Measurements from ENCODE around the gene BLTP3A.
A peak's percentile ranks its signal among the peaks of the same experiment; 100 is the strongest.
"Not testable (repeated sequence)": the region's sequence is repeated elsewhere in the genome, so short reads cannot be mapped to it uniquely, and the experiment has no call there.

The BLTP3A gene

GRCh38 chr6:34791701-34792604, at the start of gene BLTP3A:
Gene BLTP3A (plus strand): TSS chr6:34792083. CDS start chr6:34792251, 168 bp downstream.
- peak; percentile 72 to 75 for DNase-seq

- DNase-seq, result no peak
These were observed 49.8 kb upstream of the BLTP3A start for GRCh38 chr6:34742094-34742493.

GRCh38 chr6:34743625-34744293, 48.1 kb upstream of the BLTP3A start:
- no peak for DNase-seq

GRCh38 chr6:34744294-34744647, 47.6 kb upstream of the BLTP3A start:
- DNase-seq, result not testable (repeated sequence)

- DNase-seq, result peak; percentile 8 to 25
These were observed 46.4 kb upstream of the BLTP3A start for GRCh38 chr6:34745277-34746103.

GRCh38 chr6:34746104-34746846, 45.6 kb upstream of the BLTP3A start:
- no peak for DNase-seq

GRCh38 chr6:34748757-34749156, 43.1 kb upstream of the BLTP3A start:
- no peak for DNase-seq

GRCh38 chr6:34756513-34756856, 35.4 kb upstream of the BLTP3A start:
- peak; percentile 42 to 56 for DNase-seq

GRCh38 chr6:34757687-34758274, 34.1 kb upstream of the BLTP3A start:
- no peak for DNase-seq

- DNase-seq, result no peak
These were observed 31.8 kb upstream of the BLTP3A start for GRCh38 chr6:34760108-34760507.

- not testable (repeated sequence) for DNase-seq
These were observed 30.2 kb upstream of the BLTP3A start for GRCh38 chr6:34761681-34762080.

- no peak for DNase-seq
These were observed 23.7 kb upstream of the BLTP3A start for GRCh38 chr6:34768148-34768547.

- DNase-seq, result no peak
These were observed 20.2 kb upstream of the BLTP3A start for GRCh38 chr6:34771727-34772126.

- no peak for DNase-seq
These were observed 18.9 kb upstream of the BLTP3A start for GRCh38 chr6:34772940-34773339.

GRCh38 chr6:34773916-34774315, 18.0 kb upstream of the BLTP3A start:
- DNase-seq, result no peak

GRCh38 chr6:34774967-34775366, 16.9 kb upstream of the BLTP3A start:
- DNase-seq, result no peak

GRCh38 chr6:34785375-34785774, 6.5 kb upstream of the BLTP3A start:
- DNase-seq, result not testable (repeated sequence)

- DNase-seq, result not testable (repeated sequence)
These were observed 4.7 kb upstream of the BLTP3A start for GRCh38 chr6:34787152-34787551.

- no peak for DNase-seq
These were observed 3.8 kb upstream of the BLTP3A start for GRCh38 chr6:34788111-34788510.

GRCh38 chr6:34791164-34791700, 651 bp upstream of the BLTP3A start:
- peak; percentile 50 to 58 for DNase-seq

- DNase-seq, result peak; percentile 9 to 26
These were observed 970 bp downstream of the BLTP3A start for GRCh38 chr6:34792605-34793500.
